Effector CD8-positive, alpha-beta T cell (primary cell): ENCODE measurements around the gene UVRAG.

Experiments
- DNase-seq: peaks from one replicate; lab custom pipeline; 2025; lab: John Stamatoyannopoulos, UW

Gene UVRAG

GRCh38 chr11:75802913-75803820 lies 11.8 kb upstream of the UVRAG start:
- peak; percentile 60 for DNase-seq

DNA sequence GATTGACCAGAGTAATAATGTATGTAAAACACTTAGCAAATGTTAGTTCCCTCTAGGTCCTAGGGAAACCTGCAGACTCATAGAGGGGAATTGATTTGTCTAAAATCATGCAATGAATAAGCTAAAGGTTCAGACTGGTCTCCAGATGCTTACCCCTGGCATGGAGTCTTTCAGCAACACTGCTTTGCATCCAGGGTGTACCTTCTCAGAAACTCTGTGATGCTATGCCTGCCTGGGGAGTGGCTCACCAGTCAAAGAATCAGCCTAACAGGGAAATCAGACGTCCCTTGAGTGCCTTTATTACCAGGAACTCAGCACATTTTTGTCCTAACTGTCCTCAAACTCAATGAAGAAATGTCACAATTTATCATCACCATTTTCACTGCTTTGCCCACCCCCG lies 5.9 kb upstream of the UVRAG start:
- no peak for DNase-seq

GRCh38 chr11:75809991-75810390 lies 5.0 kb upstream of the UVRAG start:
- DNase-seq, result no peak

DNA sequence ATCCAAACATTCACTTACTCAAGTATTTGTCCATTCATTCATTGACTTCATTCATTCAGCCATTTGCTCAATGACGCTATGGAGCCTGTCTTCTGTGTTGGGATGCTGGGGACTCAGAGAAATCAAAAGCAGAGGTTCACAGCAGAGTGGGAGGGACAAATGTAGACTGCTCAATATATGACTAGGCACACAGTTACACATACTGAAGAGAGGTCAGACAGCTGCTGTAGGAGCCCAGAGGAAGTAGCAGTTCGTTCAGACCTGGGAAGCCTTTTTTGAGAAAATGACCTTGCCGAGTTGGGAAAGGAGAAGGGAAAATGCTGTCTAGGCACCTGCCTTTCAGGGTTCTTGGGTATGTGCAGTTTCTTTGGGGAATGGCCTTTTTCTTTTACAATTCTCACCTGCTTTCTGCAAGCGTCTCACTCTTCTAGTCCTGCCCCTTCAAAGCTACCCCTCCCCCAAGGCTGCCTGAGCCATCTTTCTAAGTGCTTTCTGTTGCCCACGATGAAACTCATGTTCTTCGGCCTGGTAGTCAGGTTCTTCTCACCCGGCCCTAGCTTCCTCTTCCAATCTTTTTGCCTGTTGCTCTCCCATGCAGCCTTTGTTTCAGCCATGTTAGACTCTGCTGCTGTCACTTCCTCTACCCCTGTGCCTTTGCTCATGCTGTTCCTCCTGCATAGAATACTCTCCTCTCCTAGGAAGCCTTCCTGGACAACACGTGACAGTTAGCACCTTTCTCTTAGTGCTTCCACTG lies 4.2 kb upstream of the UVRAG start:
- no peak for DNase-seq

DNA sequence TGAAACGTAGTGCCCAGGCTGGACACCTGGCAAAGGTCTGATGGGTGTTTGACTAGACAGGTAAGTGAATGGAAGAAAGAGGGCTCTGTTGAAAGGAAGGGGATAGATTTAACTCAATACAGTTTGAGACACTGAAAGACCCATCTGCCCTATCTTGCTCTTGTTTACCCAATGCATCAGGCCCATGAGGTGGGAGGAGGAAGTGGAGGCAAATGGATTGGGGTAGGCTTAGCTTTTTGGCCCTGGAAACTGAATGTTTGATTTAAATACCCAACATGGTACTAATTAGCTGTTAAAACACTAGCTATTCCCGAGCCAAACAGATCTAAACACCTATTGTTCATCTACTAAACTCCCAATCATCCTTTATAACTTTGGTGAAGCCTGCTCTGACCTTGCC lies 3.5 kb upstream of the UVRAG start:
- no peak for DNase-seq

- DNase-seq, result no peak
These were observed 2.4 kb upstream of the UVRAG start for GRCh38 chr11:75812542-75813040.

GRCh38 chr11:75813124-75813523 lies 1.9 kb upstream of the UVRAG start:
- no peak for DNase-seq

- DNase-seq, result no peak
These were observed 1.4 kb upstream of the UVRAG start for GRCh38 chr11:75813622-75814039.

DNA sequence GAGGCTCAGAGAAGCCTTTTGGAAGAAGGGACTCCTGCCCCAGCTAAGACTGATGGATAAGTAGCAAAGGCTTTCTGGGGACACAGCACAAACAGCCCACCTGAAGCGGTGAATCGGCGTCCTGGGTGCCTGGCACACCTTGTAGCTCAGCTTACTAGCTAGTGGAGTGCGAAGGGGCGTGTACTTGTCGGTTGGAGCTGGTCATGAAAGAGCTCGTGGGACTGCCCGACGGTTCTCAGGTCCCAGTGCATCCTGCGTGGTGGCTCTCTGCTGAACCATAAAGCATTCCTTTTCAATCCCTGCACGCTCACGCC lies 690 bp upstream of the UVRAG start:
- DNase-seq, result no peak

DNA sequence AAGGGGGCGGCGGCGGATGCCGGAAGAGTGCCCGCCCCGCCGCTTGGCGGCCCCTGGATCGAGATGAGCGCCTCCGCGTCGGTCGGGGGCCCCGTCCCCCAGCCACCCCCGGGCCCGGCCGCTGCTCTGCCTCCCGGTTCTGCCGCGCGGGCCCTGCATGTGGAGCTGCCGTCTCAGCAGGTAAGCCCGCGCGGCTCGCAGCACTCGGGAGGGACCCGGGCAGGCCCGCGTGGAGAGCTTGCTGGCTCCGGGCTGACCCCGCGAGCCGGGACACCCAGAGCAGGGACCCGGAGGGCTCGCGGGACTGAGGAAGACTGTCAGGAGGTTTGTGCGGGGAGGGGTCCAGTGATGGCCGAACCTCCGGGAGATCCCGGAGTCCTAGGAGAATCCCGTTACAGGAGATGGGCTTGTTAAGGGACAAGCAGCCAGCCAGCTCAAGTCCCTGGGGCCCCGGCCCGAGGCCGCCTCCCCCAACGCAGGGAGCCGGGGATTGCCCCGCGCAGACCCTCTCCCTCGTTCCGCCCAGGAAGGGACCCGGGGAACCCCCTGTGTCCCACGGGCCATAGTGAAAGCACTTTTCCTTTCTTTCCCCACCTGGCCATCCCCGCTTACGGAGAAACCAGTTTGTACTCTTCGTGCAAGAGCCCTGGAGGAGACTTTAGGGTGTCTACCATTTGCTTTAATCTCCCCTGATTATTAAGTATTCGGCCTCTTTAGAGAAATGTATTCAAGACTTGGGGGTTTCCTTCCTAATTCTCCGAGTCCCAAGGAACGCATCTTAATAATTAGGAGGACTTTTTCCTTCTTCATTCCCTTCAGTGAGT lies 547 bp downstream of the UVRAG start:
- peak; percentile 41 for DNase-seq

DNA sequence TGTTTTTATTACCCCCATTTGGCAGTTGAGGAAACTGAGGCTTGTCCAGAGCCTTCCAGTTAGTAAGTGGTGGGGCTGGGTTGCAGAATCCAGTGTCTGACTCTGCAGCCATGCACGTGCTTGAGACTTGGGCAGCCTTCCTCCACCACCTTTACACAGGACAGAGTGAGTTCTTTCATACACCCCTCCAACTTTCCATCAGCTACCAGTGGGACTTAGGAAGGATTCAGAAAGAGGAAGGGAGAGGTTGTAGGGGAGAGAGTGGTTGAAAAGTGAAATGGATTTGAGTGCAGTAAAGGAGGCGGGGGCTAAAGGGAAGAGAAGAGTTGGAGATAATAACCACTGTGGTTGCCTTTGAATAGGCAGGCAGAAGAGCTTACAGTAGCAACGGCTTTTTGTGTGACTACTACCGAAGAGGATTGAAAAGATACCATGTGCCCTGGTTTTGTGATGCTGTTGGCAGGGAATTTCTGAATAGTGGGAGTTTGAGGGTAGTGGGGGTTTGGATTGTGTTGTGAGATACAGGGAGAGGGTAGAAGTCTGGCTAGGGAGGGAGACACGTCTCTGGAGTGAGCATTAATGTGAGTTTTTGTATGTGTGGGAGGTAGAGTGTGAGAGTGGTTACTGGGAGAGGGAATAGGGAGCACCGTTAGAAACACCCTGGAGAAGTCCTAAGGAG lies 1.7 kb downstream of the UVRAG start:
- DNase-seq, result no peak

DNA sequence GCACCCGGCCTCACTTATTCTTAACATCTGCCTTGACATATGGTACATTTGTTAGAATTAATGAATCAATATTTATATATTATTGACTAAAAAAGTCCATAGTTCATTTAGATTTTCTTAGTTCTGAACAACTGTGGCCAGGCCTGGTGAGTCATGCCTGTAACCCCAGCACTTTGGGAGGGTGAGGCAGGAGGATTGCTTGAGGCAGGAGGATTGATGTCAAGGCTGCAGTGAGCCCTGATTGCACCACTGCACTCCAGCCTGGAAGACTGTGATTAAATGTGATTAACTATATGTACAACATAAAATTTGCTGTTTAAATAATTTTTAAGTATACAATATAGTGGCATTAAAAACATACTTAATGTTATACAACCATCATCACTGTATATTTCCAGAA lies 5.6 kb downstream of the UVRAG start:
- no peak for DNase-seq

DNA sequence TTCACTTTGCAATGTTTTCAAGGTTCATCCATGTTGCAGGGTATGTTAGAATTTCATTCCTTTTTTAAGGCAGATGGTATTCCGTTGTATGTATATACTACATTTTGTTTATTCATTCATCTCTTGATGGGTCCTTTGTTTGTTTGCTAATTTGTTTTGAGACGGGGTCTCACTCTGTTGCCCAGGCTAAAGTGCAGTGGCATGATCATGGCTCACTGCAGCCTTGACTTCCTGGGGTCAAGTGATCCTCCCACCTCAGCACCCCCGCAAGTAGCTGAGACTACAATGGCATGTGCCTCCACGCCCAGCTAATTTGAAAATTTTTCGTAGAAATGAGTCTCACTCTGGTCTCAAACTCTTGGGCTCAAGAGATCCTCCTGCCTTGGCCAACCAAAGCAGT lies 6.2 kb downstream of the UVRAG start:
- DNase-seq, result no peak

DNA sequence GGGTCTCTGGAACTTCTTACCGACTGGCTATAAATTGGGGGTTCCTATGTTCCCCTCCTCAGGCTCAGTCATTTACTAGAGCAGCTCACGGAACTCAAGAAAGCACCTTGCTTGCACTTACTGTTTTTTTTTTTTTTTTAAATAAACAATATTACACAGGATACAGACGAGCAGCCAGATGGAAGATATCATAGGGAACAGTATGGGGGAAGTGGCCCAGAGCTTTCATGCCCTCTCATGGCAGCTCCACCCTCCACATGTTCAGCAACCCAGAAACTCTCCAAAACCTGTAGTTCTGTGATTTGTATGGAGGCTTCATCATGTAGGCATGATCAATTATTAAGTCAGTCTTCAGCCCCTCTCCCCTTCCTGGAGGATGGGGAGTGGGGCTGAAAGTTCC lies 7.5 kb downstream of the UVRAG start:
- no peak for DNase-seq

DNA sequence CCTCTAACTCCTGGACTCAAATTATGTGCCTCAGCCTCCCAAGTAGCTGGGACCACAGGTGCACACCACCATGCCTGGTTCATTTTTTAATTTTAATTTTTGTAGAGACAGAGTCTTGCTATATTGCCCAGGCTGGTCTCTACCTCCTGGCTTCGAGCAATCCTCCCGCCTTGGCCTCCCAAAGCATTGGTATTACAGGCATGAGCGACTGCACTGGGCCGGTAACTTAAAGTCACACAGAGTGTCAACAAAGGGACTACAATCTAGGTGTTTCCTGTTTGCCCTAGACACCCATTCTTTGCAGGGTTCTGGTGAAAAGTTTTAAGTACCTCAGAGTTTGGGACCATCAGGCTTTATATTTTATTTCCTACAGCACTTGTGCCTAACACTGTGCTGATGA lies 8.4 kb downstream of the UVRAG start:
- no peak for DNase-seq

DNA sequence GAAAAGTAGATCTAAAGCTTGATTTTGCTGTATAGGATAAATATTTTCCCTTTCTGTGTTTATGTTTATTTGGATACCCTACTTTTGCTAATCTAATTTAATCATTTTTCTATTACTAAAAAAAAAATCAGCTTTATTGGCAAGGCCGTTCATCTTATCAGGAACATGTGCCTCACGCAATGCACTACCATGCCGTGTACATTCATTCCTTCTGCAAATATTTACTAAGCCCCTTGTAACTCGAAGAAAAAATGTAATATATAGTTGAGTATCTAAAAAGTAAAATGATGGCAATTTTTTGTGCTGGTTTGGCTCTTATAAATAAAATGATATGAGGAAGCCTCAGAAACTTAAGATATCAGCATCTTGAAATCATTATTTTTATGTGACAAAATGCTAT lies 8.9 kb downstream of the UVRAG start:
- DNase-seq, result no peak

DNA sequence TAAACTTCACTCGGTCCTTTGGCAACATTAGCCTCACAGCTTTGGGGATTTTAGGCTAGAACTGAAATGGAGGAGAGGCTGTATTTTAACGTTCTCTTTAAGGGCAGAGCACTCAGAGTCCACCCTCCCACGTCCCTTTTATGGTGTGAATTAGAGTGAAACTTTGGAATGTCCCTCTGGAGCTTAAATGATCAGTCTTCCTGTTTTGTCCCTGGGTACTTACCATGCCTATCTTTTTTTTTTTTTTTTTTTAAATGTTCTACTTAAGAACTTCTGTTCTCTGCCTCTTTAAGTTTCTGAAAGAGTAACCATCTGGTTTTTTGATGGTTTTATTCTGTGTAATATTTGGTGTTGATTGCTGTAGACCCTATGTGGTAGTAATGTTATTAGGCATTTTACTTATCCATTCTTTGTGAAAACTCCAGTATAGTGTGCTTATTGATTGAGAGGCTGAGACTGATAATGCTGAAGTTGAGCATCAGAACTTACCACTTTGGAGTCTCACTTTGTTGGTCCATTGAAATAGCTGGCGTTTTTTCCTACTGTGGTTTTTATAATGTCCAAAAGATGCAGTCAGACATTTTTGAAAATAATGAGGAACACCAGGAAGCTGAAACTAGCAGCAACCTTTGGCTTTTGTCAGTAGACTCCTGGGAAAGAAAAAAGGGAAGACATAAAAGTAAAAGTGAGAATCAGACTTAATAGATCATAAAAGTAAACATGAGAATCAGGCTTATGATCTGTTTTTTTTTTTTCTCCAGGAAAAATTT lies 11.6 kb downstream of the UVRAG start:
- DNase-seq, result no peak

GRCh38 chr11:75827562-75827961 lies 12.6 kb downstream of the UVRAG start:
- no peak for DNase-seq

DNA sequence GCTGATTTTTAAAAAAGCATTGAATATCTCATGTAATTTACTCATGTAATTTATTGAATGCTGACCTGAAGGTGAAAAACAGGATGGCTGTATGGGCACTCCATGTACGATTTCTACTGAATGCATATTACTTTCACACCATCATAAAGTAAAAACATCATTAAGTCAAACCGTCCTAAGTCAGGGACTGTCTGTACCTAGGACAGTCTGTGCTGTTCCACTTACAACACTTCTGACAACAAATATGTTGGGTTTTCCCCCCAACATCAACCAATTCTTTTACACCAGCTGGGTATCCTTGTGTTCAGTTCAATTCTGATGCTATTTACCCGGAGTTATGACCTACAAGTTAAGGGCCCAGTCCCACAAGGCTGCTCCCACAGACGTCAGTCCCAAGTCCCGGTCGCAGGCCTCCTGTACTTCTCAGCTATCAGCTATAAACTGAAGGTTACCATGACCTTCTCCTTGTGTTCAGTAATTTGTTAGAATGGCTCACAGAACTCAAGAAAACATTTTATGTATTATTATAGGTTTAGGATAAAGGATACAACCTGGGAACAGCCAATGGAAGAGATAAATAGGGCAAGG lies 17.0 kb downstream of the UVRAG start:
- DNase-seq, result no peak

DNA sequence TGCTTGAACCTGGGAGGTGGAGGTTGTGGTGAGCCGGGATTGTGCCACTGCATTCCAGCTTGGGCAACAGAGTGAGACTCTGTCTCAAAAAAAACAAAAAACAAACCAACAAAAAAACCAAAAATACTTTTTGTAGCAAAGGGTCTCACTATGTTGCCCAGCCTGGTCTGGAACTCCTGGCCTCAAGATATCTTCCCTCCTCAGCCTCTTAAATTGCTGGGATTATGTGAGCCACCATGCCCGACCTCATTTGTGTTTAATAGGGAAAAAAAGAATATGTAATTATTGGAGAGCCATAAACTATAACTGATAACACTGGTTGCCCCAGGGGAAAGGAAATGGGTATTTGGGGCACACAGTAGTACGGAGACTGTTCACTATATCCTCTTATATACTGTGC lies 19.7 kb downstream of the UVRAG start:
- no peak for DNase-seq

- DNase-seq, result no peak
These were observed 21.4 kb downstream of the UVRAG start for GRCh38 chr11:75836417-75836816.
